ENCODE data around the gene ACOX3. TPM values are rescaled to one million over a fixed set of nuclear protein-coding genes. Genes with fewer than 3 reads are reported as not detected.

Gene ACOX3
- total RNA-seq, 1 donor from 2014 or later = 21.6 TPM

DNA sequence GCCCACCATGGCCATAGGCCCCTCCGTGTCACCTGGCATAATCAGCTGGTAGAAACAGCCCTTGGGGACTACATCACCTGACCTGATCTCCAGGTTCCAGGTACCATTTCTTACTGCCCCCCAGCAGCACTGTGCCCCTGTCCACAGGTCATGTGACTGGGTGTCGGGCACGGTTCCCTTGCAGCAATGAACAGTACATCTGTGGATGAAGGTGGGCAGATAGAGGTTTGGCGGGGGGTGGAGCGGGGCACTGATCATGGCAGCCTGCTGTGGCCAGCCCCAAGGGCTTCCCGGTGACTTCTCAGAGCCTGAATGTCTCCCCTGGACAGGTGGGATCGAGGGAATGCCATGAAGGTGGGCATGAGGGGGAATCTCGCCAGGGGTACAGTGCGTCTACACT, 37.8 kb upstream of the ACOX3 start:
- Histone ChIP-seq H3K4me1 (peaks cover 2% of the 10 kb centered on the region), H3K36me3 (peaks cover 14% of the 10 kb centered on the region), H3K4me3 (no peak overlapping the region), H3K27ac (no peak overlapping the region), H3K27me3 (no peaks in the 10 kb centered on the region), H3K9me3 (no peaks in the 10 kb centered on the region)
- ATAC-seq (no peak), DNase-seq (no peak)
- TF ChIP-seq, protein P1, sequence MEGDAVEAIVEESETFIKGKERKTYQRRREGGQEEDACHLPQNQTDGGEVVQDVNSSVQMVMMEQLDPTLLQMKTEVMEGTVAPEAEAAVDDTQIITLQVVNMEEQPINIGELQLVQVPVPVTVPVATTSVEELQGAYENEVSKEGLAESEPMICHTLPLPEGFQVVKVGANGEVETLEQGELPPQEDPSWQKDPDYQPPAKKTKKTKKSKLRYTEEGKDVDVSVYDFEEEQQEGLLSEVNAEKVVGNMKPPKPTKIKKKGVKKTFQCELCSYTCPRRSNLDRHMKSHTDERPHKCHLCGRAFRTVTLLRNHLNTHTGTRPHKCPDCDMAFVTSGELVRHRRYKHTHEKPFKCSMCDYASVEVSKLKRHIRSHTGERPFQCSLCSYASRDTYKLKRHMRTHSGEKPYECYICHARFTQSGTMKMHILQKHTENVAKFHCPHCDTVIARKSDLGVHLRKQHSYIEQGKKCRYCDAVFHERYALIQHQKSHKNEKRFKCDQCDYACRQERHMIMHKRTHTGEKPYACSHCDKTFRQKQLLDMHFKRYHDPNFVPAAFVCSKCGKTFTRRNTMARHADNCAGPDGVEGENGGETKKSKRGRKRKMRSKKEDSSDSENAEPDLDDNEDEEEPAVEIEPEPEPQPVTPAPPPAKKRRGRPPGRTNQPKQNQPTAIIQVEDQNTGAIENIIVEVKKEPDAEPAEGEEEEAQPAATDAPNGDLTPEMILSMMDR (IDR thresholded peaks at IDR 0.05) = no peak
- intact Hi-C loops (cut with DNase I) = no loop called here

DNA sequence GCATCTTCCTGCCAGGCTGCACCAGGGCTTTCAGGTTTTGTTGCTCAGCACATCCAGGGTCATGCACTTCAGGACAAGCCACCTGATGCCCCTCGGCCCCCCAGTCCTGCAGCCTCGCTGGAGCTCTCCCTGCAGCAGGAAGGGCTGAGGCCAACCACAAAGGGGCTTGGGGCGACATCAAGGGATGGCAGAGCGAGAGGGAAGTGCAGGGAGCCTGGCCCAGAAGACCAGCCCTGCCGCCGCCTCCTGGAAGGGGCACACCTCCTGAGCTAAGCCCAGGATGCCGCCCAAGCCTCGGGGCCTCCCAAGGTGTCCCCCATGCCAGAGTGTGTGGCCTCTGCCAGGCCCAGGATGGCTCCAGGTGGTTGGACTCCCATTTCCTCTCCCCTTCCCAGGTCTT, 37.2 kb upstream of the ACOX3 start:
- H3K9me3 ChIP-seq = no peaks in the 10 kb centered on the region
- H3K36me3 ChIP-seq = peaks cover 14% of the 10 kb centered on the region
- ATAC-seq (no peak), DNase-seq (no peak)
- no peak overlapping the region for H3K27ac ChIP-seq
- no peaks in the 10 kb centered on the region for H3K27me3 ChIP-seq
- no peak overlapping the region for H3K4me3 ChIP-seq
- TF ChIP-seq, protein P1 (IDR thresholded peaks at IDR 0.05) = no peak
- H3K4me1 ChIP-seq = peaks cover 6% of the 10 kb centered on the region
- intact Hi-C loops (cut with DNase I) = no loop called here

DNA sequence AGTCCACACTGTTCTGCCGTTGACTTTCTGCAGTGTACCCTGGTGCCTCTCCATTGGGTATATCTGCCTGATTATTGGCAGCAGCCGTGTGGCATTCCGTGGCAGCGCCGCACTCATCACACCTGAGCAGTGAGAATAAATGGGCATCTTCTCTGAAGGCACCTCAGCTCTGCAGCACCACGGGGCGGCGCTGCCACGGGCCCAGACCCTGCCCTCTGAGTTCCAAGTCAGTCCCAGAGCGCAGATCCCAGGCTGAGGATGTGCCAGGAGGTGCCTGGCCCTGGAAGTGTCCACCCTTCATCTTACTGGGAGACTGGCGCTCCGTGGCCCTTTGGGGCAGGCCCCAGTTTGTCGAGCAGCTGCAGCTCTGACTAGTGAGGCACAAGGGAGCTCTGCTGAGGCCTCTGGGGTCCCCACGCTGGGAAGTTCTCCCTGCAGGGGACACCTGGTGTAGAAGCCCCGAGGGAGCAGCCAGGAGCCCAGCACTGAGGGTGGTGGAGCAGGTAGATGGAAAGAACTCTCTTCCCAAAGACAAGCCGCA, 36.6 kb upstream of the ACOX3 start:
- Histone ChIP-seq H3K27ac (no peak overlapping the region), H3K4me3 (no peak overlapping the region), H3K36me3 (peaks cover 14% of the 10 kb centered on the region), H3K4me1 (peaks cover 10% of the 10 kb centered on the region), H3K9me3 (no peaks in the 10 kb centered on the region), H3K27me3 (no peaks in the 10 kb centered on the region)
- intact Hi-C loops (cut with DNase I) = no loop called here
- TF ChIP-seq, protein P1 (IDR thresholded peaks at IDR 0.05) = no peak
- no peak for ATAC-seq
- DNase-seq = no peak

DNA sequence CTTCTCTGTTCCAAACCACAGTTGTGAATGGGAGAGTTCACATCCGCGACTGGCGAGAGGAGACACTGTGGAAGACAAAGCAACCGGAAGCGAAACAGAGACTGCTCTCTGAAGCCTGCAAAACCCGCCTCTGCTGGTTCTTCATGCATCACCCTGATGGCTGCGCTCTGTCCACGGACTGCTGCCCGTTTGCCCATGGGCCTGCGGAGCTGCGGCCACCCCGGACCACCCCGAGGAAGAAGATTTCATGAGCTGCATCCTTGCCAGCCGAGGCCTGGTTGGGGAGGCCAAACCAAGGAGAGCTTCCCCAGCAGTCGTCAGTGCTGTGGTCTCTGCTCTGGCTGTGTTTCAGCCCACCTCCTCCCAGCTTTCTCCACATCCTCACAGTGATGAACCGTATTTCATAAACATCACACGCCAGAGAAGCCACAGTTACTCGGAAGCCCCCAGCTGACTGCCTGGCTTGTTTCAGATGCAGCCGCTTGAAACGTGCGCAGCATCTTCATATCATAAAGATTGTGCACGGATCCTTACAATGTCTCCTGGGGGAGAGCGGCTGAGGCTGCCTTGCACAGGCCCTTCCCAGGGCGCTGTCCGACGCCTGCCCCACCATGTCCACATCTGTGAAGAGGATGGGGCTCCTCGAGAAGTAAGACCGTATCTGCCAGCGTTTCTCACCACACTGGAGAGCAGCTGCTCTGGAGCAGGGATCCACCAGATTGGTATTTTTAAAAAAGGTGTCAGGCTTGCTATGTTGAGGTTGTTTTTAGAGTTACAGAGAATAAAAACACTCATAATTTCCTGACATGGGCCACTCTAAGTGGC, 35.4 kb upstream of the ACOX3 start:
- H3K4me3 ChIP-seq = no peak overlapping the region
- no peaks in the 10 kb centered on the region for H3K27me3 ChIP-seq
- TF ChIP-seq, protein P1 (IDR thresholded peaks at IDR 0.05) = no peak
- peaks cover 14% of the 10 kb centered on the region for H3K36me3 ChIP-seq
- H3K9me3 ChIP-seq = no peaks in the 10 kb centered on the region
- H3K27ac ChIP-seq = no peak overlapping the region
- intact Hi-C loops (cut with DNase I) = no loop called here
- ATAC-seq (no peak), DNase-seq (no peak)
- H3K4me1 ChIP-seq = peaks cover 13% of the 10 kb centered on the region

DNA sequence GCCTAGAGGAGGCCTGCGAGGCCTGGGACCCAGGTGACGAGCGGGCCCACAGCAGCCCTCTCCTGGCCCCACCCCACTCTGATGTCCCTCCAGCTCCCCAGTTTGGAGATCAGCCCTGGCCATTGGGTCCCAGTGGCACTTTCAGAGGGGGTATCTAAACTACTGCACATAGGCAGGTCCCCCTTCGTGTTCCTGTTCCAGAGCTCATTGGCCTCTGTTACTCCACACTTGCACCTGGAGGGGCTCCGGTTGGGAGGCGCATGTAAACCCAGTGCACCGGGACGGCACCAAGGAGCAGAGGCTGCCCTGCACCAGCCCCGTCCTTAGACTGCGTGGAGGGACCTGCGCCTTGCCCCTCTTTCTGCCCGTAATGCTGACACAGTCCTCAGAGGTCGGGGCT, 34.3 kb upstream of the ACOX3 start:
- ATAC-seq (no peak), DNase-seq (no peak)
- Histone ChIP-seq H3K27ac (no peak overlapping the region), H3K4me1 (peaks cover 13% of the 10 kb centered on the region), H3K27me3 (no peaks in the 10 kb centered on the region), H3K36me3 (peaks cover 14% of the 10 kb centered on the region), H3K9me3 (no peaks in the 10 kb centered on the region), H3K4me3 (no peak overlapping the region)
- intact Hi-C loops (cut with DNase I) = no loop called here
- TF ChIP-seq, protein P1 (IDR thresholded peaks at IDR 0.05) = no peak

All from upper lobe of right lung (tissue), 1 donor.